Measurements from ENCODE around the gene METTL1. TPM values are rescaled to one million over a fixed set of nuclear protein-coding genes. Genes with fewer than 3 reads are reported as not detected.

METTL1 gene
- total and polyA plus RNA-seq, 9 of the 15 experiments (the other 6 are each of a cell fraction or from before 2014, with no cell fraction given): 12.6 to 65.9 (median 39.2) TPM

GRCh38 chr12:57770734-57771133 is 1.2 kb downstream of the METTL1 start (continued):
- TF ChIP-seq SNIP1 (IDR thresholded peaks at IDR 0.05; ENCODE audit: low read depth): no peak
- 0 out of 2 replicates have a peak, but pooled peaks have one; percentile 43 for TF ChIP-seq NR2C1 (IDR thresholded peaks at IDR 0.05)
- TF ChIP-seq NR2C1 (tag; IDR thresholded peaks at IDR 0.05): peak; percentile 58; the same call in 1 of the 2 replicates
- no peak for TF ChIP-seq XRCC3 (IDR thresholded peaks at IDR 0.05)
- TF ChIP-seq NR3C1 (CRISPR knock-in tag; IDR thresholded peaks at IDR 0.05): no peak
- TF ChIP-seq PHF21A (IDR thresholded peaks at IDR 0.05; ENCODE audit: borderline replicate concordance, low read depth): no peak
- TF ChIP-seq MAFK (IDR thresholded peaks at IDR 0.05; ENCODE audit: low read length): peak; percentile 83
- no peak for TF ChIP-seq ZFPM2 (CRISPR knock-in tag; IDR thresholded peaks at IDR 0.05)
- no peak for TF ChIP-seq ZBTB34 (CRISPR knock-in tag; IDR thresholded peaks at IDR 0.05)
- no peak for TF ChIP-seq SMAD4 (CRISPR knock-in tag; conservative IDR thresholded peaks at IDR 0.05)
- TF ChIP-seq FOS (IDR thresholded peaks at IDR 0.05; ENCODE audit: extremely low read depth, insufficient read length): no peak
- peak; percentile 94 for TF ChIP-seq C11orf30 (IDR thresholded peaks at IDR 0.05; ENCODE audit: low read depth)
- TF ChIP-seq RB1 (IDR thresholded peaks at IDR 0.05; ENCODE audit: low read depth): no peak
- TF ChIP-seq CBFB (CRISPR knock-in tag; IDR thresholded peaks at IDR 0.05): no peak
- TF ChIP-seq MXI1 (IDR thresholded peaks at IDR 0.05; ENCODE audit: low read depth, low read length): no peak
- no peak for TF ChIP-seq TFAM (CRISPR knock-in tag; conservative IDR thresholded peaks at IDR 0.05)
- no peak for TF ChIP-seq ETS2 (tag; IDR thresholded peaks at IDR 0.05; ENCODE audit: borderline replicate concordance, poor library complexity, severe bottlenecking)
- TF ChIP-seq TGIF2 (CRISPR knock-in tag; IDR thresholded peaks at IDR 0.05): no peak
- TF ChIP-seq FOXO4 (CRISPR knock-in tag; IDR thresholded peaks at IDR 0.05): no peak

Data from K562 (cell line).